GM23248 (cell line): ENCODE results near the gene FKBP10.

Experiments used
- EZH2 ChIP-seq: fragments of 200-600 bp; sonication (generic); IDR thresholded peaks from 2 replicates; pipeline ENCODE4 v1.6.1; 2018; ENCODE audit warnings: antibody characterized with exemption, mild to moderate bottlenecking; ENCODE audit not compliant: insufficient read depth, poor library complexity, severe bottlenecking
- EZH2phosphoT487 ChIP-seq: fragments of 200-600 bp; sonication (generic); IDR thresholded peaks from 2 replicates; pipeline ENCODE4 v1.6.1; 2018; ENCODE audit warnings: antibody characterized with exemption, moderate library complexity, mild to moderate bottlenecking, low read depth; ENCODE audit not compliant: insufficient read depth

GRCh38 chr17:41870097-41870496 lies 57.3 kb downstream of the FKBP10 start:
- TF ChIP-seq EZH2phosphoT487 (no peak), EZH2 (no peak)
